Skin epidermis (tissue), 12 donors: ENCODE results near the gene NF1.

Source experiments
- H3K27ac ChIP-seq, 21 experiments: fragments of 200-600 bp; sonication (generic) in 11 of 21; one replicate each; pipeline ENCODE4 v1.5.0; 2020; ENCODE audit warnings: mild to moderate bottlenecking in 3 of 21, inconsistent platforms in 2 of 21, moderate library complexity in 2 of 21
- H3K4me3 ChIP-seq, 7 experiments: fragments of 200-600 bp; sonication (generic) in 2 of 7; one replicate each; pipeline ENCODE4 v1.5.0; 2020; ENCODE audit warnings: inconsistent platforms in 2 of 7, mild to moderate bottlenecking in 2 of 7, moderate library complexity in 1 of 7

Gene NF1

GRCh38 chr17:31390748-31391495 lies 296.1 kb downstream of the NF1 start:
- peak overlapping the region in 6 of 7 experiments; percentile 19 to 48 (median 34) for H3K4me3 ChIP-seq
- H3K27ac ChIP-seq: no peak overlapping the region

- peak within 1 kb of the TSS in 2 of 21 experiments; percentile 10 to 49 for H3K27ac ChIP-seq
- peak within 1 kb of the TSS; percentile 19 to 48 (median 31) for H3K4me3 ChIP-seq
These were observed 296.7 kb downstream of the NF1 start, which contains the start of gene RAB11FIP4 for GRCh38 chr17:31391496-31391949. Gene RAB11FIP4 (plus strand): TSS chr17:31391675. CDS start chr17:31391853, 178 bp downstream.

DNA sequence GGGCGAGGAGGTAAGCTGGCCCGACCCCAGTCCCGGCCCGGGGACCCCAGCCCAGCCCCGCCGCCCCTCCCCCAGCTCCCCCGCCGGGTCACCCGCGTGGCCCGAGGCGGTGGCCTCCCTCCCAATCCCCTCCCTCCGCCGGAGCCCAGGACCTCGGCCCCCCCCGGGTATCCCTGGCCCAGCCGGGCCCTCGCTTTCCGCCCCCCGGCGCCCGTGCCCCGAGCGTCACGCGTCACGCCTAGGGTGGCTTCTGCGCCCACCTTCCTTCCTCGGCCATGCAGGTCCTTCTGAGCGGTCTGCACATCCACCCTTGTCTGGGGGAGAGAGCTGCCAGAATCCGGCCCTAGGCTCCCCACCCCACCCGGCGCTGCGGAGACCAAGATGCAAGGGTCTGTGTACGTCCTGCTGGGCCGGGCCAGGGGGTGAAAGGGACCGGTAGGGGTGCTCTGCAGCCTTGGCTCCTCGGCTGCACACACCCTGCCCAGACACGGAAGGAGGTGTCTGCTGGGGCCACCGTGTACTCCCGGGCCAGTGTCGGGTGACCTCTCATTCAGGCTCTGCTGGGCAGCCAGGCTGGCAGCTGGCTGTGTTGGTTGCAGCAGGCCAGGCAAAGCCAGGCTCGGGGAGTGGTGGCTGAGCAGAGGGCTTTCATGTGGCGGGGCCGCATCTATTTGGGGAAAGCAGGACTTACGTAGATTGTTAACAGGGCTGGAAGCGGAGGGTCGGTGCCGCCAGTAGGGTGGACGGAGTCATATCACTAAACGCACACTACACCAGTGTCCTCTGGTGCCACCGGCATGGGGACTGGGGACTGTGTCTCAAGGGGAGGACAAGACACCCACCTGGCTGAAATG lies 297.5 kb downstream of the NF1 start:
- peak overlapping the region; percentile 15 to 48 (median 30) for H3K4me3 ChIP-seq

DNA sequence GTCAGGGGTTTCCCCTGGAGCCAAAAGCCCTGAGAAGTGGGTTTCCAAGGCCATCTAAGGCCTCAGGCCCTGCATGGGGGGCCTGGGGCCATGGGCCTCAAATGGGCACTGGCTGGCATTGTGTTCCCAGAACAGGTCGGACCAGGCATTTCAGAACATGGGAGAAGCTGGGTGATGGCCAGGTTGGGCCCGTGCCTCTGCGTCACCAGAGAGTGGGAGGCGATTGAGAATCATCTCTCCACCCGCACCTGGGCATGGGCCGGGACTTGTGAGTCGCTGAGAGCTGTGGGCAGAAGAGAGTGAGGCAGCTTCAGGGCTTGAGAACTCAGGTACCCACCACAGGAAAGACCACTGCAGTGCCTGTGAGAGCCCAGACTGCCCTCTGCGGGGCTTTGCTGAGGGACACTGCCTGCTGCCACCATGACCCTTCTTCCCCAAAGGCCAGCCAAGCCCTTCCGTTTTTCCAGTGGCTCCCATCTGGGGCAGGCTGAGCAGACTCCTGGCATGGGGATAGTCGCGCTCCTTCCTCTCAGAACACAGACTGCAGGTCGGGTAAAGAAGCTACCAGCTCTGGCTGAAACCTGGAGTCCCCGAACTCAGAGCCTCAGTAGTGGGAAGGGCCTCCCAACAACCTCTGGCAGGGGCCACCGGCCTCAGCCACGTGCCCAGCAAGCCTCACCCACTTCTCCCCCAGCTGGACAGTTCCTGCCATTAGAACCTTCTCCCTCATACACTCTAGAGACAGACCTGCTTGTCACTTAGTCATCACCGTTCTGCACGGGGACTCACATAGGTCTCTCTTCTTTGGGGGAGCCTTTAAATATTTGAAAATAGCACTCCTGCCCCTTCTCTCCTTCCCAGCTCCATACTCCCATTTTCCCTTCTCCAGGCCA lies 298.3 kb downstream of the NF1 start:
- peak overlapping the region in 2 of 7 experiments; percentile 43 to 48 for H3K4me3 ChIP-seq
- no peak overlapping the region for H3K27ac ChIP-seq

More for the DNA sequence above, 297.5 kb downstream of the NF1 start:
- peak overlapping the region in 2 of 21 experiments; percentile 10 to 49 for H3K27ac ChIP-seq

GRCh38 chr17:31393749-31394146 lies 299.0 kb downstream of the NF1 start:
- Histone ChIP-seq H3K27ac (no peak overlapping the region), H3K4me3 (no peak overlapping the region)

DNA sequence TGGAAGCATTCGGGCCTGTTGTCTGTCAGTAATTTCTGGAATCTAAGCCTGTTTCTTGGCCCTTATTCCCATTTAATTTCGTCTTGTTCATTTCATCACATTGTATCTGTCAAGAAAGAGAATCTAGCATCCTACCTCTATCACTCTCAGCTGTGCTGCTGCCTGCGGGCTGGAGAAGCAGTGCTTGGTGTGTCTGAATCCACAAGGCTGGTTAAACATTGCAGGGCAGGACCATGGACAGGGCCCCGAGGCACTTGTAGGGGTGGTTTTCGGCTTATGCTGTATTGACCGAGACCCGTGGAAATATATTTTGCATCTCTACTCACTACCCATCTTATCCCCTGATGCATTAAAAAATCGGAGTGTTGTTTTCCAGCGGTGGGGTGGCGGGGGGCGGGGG lies 299.8 kb downstream of the NF1 start:
- no peak overlapping the region for H3K27ac ChIP-seq
- H3K4me3 ChIP-seq: no peak overlapping the region

DNA sequence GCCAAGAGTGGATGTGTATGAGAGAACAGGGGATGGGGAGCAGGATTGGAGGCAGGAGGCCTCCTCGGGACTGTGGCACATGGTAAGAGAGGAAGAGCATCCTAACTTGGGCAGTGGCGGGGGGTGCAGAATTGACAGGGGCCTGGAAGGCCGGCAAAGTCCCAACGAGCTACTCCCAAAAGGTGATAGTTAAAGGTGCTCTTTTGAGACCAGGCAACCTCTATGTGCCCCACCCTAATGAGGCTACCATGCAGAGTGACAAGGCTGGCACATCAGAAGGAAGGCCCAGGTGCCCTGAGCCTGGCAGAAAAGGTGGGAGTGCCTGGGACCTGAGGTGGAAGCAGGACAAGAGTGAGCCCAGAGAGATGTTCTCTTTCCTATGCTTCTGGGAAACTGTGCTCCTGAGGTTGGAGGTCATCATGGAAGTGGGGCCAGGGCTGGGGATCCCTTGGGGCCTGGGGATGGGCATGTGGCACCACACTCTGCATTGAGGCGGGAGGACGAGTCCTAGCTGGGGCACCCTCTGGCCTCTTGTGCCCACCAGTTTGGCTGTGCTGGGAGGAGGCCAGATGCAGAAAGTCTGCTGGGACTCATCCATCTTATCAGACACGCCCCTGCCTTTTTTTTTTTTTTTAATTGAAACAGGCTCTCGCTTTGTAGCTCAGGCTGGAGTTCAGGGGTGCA lies 302.6 kb downstream of the NF1 start:
- Histone ChIP-seq H3K4me3 (no peak overlapping the region), H3K27ac (no peak overlapping the region)

DNA sequence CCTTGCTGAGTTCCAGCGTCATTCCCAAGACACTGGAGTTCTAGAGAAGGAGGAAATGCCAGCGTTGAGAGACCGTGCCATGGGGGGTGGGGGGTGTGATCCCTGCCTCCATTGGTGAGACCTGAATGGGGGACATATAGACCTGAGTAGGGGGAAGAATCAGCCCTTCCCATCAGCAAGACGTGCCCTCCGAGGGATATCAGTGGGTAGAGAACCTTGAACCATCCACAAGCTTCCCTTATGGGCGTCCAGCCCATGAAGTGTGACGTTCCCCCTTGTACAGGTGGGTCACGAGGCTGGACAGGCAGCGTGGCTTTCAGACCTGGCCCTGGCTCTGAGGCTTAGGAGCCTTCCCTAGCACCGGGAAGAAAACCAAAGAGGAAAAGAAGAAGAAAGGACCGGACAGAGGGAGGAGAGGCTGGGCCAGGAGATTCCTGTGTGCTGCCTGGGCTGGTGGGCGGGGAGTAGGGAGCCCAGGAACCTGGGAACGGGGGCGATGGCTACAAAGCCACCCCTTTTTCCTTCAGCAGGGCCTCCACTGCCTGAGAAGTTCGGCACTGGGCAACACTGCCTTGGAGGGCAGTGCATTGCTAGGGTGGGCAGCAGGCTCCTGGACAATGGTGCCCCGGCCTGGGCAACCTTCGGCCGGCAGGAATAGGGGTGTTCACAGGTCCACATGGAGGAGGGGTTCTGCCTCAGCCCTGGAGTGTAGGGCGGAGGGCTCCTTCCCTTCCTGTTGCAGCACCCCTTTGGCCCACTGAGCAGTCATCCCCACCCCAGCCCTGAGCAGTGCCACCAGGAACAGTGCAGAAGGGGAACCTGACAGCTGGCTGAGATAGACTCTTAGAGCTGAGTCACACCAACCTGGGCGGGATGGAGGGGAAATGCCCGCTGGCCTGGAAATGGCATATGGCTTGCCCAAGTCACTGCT lies 303.9 kb downstream of the NF1 start:
- H3K4me3 ChIP-seq: no peak overlapping the region
- no peak overlapping the region for H3K27ac ChIP-seq

GRCh38 chr17:31400481-31400950 lies 305.7 kb downstream of the NF1 start:
- Histone ChIP-seq H3K4me3 (no peak overlapping the region), H3K27ac (no peak overlapping the region)

DNA sequence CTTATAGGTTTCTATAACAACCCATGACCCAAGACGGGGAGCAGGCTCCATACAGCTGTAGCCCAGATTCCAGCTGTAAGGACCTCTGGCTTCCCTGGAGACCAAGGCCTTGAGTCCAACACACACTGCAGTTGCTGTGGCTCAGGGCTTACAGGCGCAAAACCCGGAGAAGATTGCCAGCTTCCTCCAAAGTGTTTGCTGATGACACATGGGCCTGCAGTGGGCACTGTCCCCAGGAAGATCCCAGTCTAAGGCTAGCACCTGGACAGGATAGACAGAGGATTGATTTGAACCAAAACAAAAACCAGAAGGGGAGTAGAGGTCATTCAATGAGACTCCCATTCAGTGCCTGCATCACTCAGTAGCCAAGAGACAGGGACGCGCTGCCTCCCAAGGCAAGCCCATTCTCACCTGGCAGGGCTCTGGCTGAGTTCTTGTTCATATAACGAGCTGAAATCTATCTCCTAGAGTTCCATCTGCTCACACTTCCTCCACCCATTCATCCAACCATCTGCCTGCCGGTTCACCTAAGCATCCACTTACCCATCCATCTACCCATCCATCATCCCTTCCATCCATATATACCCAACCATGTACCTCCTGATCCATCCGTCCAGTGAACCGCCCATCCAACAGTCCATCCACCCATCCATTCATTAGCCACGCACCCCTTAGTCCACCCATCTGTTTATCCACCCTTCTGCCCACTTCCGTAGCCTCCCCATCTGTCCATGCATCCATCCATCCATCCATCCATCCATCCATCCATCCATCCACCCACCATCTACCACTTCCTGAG lies 306.9 kb downstream of the NF1 start:
- H3K27ac ChIP-seq: no peak overlapping the region
- no peak overlapping the region for H3K4me3 ChIP-seq

DNA sequence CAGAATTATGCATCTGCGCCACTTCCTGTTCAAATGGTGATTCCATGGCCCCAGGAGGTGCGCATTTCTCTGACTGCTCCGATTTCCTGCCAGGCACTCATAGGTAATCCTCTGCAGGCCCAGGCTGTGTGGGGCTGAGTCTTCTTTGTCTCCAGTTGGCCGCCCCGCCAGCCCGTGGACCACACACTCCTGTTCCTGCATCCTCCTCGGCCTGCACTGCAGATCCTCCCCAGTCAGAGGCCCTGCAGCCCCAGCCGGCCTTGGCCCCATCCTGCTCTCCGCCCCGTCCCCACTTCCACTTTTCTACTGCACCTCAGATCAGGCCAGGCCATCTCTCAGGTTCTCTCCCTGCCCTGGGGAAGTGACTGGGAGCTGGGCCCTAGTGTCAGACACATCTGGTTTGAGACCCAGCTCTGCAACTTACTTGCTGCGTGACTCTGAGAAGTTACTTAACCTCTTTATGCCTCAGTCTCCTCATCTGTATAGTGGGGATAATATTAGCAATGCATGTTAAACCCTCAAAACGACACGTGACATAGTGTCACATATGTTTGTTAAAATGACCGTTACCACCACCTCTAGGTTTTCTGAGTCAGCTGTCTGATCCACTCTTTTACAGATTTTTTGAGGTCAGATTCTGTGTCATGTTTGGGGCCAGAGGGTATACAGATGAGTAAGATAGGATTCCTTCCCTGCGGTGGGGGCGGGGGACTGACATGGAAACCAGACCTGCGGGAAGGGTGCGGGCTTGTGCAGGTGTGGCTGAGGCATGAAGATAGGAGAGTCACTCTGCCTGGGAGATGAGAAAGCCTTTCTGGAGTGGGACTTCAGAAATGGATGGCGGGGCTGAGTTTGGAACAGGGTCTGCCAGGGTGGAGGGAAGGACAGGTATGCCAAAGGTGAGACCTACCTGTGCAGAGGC lies 309.5 kb downstream of the NF1 start:
- Histone ChIP-seq H3K4me3 (no peak overlapping the region), H3K27ac (no peak overlapping the region)

DNA sequence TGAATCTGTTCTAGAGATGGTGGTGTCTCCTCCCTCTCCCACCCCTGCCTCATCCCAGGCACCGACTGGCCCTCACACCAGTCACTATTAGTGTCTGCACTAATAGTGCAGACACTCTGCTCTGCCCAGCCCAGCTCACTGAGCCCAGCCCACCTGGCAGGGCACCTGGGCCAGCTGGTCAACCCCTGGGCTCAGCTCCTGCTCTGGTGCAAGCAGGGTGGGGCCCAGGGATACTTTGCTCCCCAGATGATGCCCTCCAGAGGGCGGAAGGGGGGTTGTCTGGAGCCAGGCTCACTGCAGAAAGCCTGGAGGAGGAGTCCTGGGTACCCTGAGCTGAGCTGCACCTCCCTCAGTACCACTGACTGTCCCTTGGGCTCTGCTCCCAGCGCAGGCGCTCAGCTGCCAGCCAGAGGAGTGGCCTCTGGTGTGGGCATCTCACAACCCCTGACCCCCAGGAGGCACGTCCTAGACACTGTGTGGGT lies 311.2 kb downstream of the NF1 start:
- Histone ChIP-seq H3K4me3 (no peak overlapping the region), H3K27ac (no peak overlapping the region)

DNA sequence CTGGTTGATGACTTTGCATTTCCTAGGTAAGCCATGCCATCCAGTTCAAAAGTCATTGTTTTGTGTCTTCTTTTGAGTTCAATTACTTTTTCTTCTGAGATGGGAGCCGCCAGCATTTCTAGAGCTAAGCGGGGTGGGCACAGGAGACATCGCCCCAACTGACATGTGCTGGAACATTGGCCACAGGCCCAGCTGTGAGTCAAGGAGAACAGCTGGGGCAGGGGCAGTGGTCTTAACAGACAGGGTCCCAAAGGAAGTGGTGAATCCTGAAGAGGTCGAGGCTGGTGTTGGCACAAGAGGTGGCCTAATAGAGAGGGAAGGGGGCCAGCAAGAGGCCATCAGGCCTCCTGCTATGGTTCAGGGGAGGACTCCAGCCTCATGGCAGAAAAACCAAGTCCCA lies 313.8 kb downstream of the NF1 start:
- H3K4me3 ChIP-seq: no peak overlapping the region
- H3K27ac ChIP-seq: no peak overlapping the region

- H3K4me3 ChIP-seq: no peak overlapping the region
- no peak overlapping the region for H3K27ac ChIP-seq
These were observed 317.0 kb downstream of the NF1 start for GRCh38 chr17:31411707-31412285.

GRCh38 chr17:31412511-31412910 lies 317.7 kb downstream of the NF1 start:
- Histone ChIP-seq H3K4me3 (no peak overlapping the region), H3K27ac (no peak overlapping the region)
